ENCODE results near the gene FILIP1. TPM values are rescaled to one million over a fixed set of nuclear protein-coding genes. Genes with fewer than 3 reads are reported as not detected.

The FILIP1 gene
- total RNA-seq, 4 donors from 2014 or later, result 0.08 to 2.3 (median 0.25) TPM

DNA sequence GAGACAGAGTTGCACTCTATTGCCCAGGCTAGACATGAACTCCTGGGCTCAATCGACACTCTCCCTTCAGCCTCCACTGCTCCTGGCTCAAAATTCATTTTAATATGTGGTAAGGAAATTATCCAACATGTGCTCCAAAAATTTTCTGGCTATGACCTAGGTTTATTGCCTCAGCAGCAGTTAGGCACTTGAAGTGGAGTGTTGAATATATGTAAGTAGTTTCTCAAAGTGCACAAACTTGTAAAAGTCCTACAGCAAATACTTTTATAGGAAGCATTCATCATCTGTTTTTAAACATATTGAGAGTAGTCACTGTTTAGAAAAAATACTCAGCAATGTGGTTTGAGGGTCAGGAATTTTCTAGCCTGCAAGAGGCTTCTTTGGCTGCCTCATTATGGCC is 13.2 kb downstream of the FILIP1 start:
- DNase-seq (ENCODE audit: low spot score in 2 of 2), result no peak
- Histone ChIP-seq H3K9me3 (no peaks in the 10 kb centered on the region), H3K27me3 (no peaks in the 10 kb centered on the region), H3K36me3 (no peaks in the 10 kb centered on the region), H3K4me1 (peaks cover 5% of the 10 kb centered on the region), H3K4me3 (no peak overlapping the region), H3K27ac (no peak overlapping the region)
- WGBS, result 28% methylated on average over 1 of the region's 1 CpG
- TF ChIP-seq EP300 (IDR thresholded peaks at IDR 0.05) (no peak), POLR2A (IDR thresholded peaks at IDR 0.05) (no peak), POLR2AphosphoS5 (IDR thresholded peaks at IDR 0.05) (no peak)
- TF ChIP-seq, protein P1, sequence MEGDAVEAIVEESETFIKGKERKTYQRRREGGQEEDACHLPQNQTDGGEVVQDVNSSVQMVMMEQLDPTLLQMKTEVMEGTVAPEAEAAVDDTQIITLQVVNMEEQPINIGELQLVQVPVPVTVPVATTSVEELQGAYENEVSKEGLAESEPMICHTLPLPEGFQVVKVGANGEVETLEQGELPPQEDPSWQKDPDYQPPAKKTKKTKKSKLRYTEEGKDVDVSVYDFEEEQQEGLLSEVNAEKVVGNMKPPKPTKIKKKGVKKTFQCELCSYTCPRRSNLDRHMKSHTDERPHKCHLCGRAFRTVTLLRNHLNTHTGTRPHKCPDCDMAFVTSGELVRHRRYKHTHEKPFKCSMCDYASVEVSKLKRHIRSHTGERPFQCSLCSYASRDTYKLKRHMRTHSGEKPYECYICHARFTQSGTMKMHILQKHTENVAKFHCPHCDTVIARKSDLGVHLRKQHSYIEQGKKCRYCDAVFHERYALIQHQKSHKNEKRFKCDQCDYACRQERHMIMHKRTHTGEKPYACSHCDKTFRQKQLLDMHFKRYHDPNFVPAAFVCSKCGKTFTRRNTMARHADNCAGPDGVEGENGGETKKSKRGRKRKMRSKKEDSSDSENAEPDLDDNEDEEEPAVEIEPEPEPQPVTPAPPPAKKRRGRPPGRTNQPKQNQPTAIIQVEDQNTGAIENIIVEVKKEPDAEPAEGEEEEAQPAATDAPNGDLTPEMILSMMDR (IDR thresholded peaks at IDR 0.05), result no peak

DNA sequence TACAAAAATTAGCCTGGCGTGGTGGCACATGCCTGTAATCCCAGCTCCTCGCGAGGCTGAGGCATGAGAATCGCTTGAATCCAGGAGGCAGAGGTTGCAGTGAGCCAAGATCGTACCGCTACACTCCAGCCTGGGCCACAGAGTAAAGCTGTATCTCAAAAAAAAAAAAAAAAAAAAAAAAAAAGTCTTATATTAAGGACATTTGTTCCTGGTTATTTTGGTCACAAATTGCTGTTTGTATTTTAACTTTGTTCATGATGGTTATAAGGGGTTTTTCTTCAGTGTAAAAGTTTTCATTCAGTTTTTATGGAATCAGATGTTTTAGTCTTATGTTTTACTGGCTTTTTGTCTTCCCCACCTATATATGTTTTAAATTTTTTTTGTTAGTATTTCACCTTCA is 13.9 kb downstream of the FILIP1 start:
- Histone ChIP-seq H3K9me3 (no peaks in the 10 kb centered on the region), H3K27me3 (no peaks in the 10 kb centered on the region), H3K27ac (no peak overlapping the region), H3K36me3 (no peaks in the 10 kb centered on the region), H3K4me1 (peaks cover 5% of the 10 kb centered on the region), H3K4me3 (no peak overlapping the region)
- no peak for DNase-seq (ENCODE audit: low spot score in 2 of 2)
- WGBS, result 92% methylated on average over 6 of the region's 6 CpGs
- TF ChIP-seq EP300 (IDR thresholded peaks at IDR 0.05), result no peak
- no peak for TF ChIP-seq POLR2AphosphoS5 (IDR thresholded peaks at IDR 0.05)
- TF ChIP-seq, protein P1 (IDR thresholded peaks at IDR 0.05), result no peak
- no peak for TF ChIP-seq POLR2A (IDR thresholded peaks at IDR 0.05)

DNA sequence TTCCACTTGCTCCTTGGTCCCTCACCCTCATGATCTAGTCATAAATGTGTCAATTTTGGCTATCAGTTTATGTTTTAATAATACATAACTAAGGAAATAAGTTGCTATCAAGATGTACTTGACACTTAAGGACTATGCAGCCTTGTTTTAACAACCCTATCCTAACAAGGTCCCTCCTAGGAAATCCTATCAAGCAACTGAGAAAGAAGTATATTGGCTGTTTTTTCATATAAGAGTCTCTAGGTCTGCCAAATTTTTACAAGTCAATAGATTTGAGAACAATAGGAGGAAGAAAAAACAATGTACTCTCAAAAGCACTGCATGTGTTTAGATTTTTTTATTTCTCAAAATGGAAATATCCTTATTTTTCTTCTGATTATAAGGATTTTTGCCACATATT is 14.7 kb downstream of the FILIP1 start:
- H3K36me3 ChIP-seq, result no peaks in the 10 kb centered on the region

DNA sequence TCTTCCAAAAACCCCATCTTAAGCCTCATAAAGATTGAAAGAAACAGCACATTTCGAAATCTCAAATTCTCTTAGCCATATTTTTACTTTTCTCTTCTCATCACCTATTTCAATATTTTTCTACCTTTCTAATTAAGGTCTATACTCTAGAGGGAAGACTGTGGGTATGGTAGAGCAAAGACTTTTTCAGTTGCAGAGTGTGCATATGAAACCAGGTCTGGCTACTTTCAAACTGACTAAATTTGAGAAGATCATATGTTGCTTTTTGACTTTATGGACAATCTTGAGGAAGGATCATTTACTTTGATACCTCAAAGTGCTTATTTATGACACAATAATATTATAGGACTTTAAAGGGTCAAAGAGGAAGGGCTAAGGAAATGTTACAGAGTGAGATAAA is 20.7 kb downstream of the FILIP1 start:
- H3K27me3 ChIP-seq, result no peaks in the 10 kb centered on the region
- no peaks in the 10 kb centered on the region for H3K9me3 ChIP-seq
- no peak overlapping the region for H3K27ac ChIP-seq
- DNase-seq (ENCODE audit: low spot score in 2 of 2), result no peak
- no peaks in the 10 kb centered on the region for H3K4me1 ChIP-seq
- H3K36me3 ChIP-seq, result no peaks in the 10 kb centered on the region
- no peak overlapping the region for H3K4me3 ChIP-seq
- no peak for TF ChIP-seq POLR2AphosphoS5 (IDR thresholded peaks at IDR 0.05)
- no peak for TF ChIP-seq POLR2A (IDR thresholded peaks at IDR 0.05)
- TF ChIP-seq EP300 (IDR thresholded peaks at IDR 0.05), result no peak
- TF ChIP-seq, protein P1 (IDR thresholded peaks at IDR 0.05), result no peak
- 87% methylated on average over 1 of the region's 1 CpG for WGBS

More for the DNA sequence above, 14.7 kb downstream of the FILIP1 start:
- H3K4me3 ChIP-seq, result no peak overlapping the region
- TF ChIP-seq POLR2A (IDR thresholded peaks at IDR 0.05) (no peak), POLR2AphosphoS5 (IDR thresholded peaks at IDR 0.05) (no peak), EP300 (IDR thresholded peaks at IDR 0.05) (no peak)
- TF ChIP-seq, protein P1 (IDR thresholded peaks at IDR 0.05), result no peak
- H3K4me1 ChIP-seq, result peaks cover 5% of the 10 kb centered on the region
- H3K27ac ChIP-seq, result no peak overlapping the region
- H3K27me3 ChIP-seq, result no peaks in the 10 kb centered on the region
- no peak for DNase-seq (ENCODE audit: low spot score in 2 of 2)
- no peaks in the 10 kb centered on the region for H3K9me3 ChIP-seq

DNA sequence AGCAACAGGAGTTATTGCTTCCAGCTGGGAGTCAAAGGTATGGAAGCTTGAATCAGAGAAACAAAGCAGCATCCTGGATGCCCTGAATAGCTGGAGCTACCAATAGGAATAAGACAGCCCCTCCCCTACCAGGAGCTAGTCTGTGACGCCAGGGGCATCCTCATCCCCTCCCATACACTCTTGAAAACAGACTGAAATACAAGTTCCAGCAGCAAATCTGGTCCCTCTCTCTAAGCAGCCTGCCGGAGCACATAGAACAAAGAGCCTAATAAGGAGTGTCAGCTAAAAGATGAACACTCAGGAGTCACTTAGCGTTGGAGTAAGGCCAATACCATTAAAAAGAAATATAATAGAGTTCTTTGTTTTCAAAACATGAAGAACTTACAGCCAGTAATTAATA is 25.6 kb downstream of the FILIP1 start:
- Histone ChIP-seq H3K27me3 (no peaks in the 10 kb centered on the region), H3K27ac (no peak overlapping the region), H3K36me3 (no peaks in the 10 kb centered on the region), H3K9me3 (no peaks in the 10 kb centered on the region), H3K4me3 (no peak overlapping the region), H3K4me1 (no peaks in the 10 kb centered on the region)
- DNase-seq (ENCODE audit: low spot score in 2 of 2), result no peak
- WGBS, result 49% methylated on average over 3 of the region's 3 CpGs
- TF ChIP-seq POLR2AphosphoS5 (IDR thresholded peaks at IDR 0.05) (no peak), EP300 (IDR thresholded peaks at IDR 0.05) (no peak), POLR2A (IDR thresholded peaks at IDR 0.05) (no peak)
- TF ChIP-seq, protein P1 (IDR thresholded peaks at IDR 0.05), result no peak

Data from suprapubic skin (tissue), 4 donors.